Trophoblast cell (in vitro differentiated cells and primary cell): ENCODE measurements around the gene SURF1.

Experiments
- DNase-seq, 2 donors: peaks; one replicate each; pipeline ENCODE4 v3.0.0-alpha.2; 2016
- H2AFZ ChIP-seq: 2 replicates; pipeline ENCODE4 v1.6.1; 2013; ENCODE audit warnings: low read length, moderate library complexity, mild to moderate bottlenecking; ENCODE audit not compliant: insufficient read depth, poor library complexity
- H2AK5ac ChIP-seq: 2 replicates; pipeline ENCODE4 v1.6.1; 2013; ENCODE audit warnings: mild to moderate bottlenecking, low read length
- H2BK120ac ChIP-seq: 2 replicates; pipeline ENCODE4 v1.6.1; 2013; ENCODE audit warnings: low read length, mild to moderate bottlenecking, moderate library complexity; ENCODE audit not compliant: insufficient read depth, poor library complexity
- H2BK12ac ChIP-seq: 2 replicates; pipeline ENCODE4 v1.6.1; 2013; ENCODE audit warnings: mild to moderate bottlenecking, low read length, moderate library complexity
- H2BK5ac ChIP-seq: 2 replicates; pipeline ENCODE4 v1.6.1; 2013; ENCODE audit warnings: low read length, low read depth, moderate library complexity, mild to moderate bottlenecking; ENCODE audit not compliant: poor library complexity
- H3K14ac ChIP-seq: 2 replicates; pipeline ENCODE4 v1.6.1; 2013; ENCODE audit warnings: mild to moderate bottlenecking, low read length
- H3K18ac ChIP-seq: 2 replicates; pipeline ENCODE4 v1.6.1; 2013; ENCODE audit warnings: mild to moderate bottlenecking, low read length
- H3K23ac ChIP-seq: 2 replicates; pipeline ENCODE4 v1.6.1; 2013; ENCODE audit warnings: low read length
- H3K27ac ChIP-seq: 2 replicates; pipeline ENCODE4 v1.5.1; 2013; ENCODE audit warnings: low read depth, mild to moderate bottlenecking, inconsistent platforms, low read length, moderate library complexity
- H3K27me3 ChIP-seq: 2 replicates; pipeline ENCODE4 v1.6.1; 2013; ENCODE audit warnings: inconsistent platforms, mild to moderate bottlenecking, low read length, moderate library complexity; ENCODE audit not compliant: insufficient read depth
- H3K36me3 ChIP-seq, 2 experiments: 1 replicate in 1 of 2; 2 replicates in 1 of 2; pipeline ENCODE4 v1.6.1; 2013; ENCODE audit warnings: low read length in 2 of 2, mild to moderate bottlenecking in 2 of 2, moderate library complexity in 1 of 2; ENCODE audit not compliant: insufficient read depth in 2 of 2, control insufficient read depth in 1 of 2
- H3K4ac ChIP-seq: 2 replicates; pipeline ENCODE4 v1.6.1; 2013; ENCODE audit warnings: low read depth, mild to moderate bottlenecking, low read length, moderate library complexity
- H3K4me1 ChIP-seq, 2 experiments: 1 replicate in 1 of 2; 2 replicates in 1 of 2; pipeline ENCODE4 v1.6.1; 2013; ENCODE audit warnings: low read length in 2 of 2, mild to moderate bottlenecking in 2 of 2, moderate library complexity in 1 of 2; ENCODE audit not compliant: insufficient read depth in 2 of 2, control insufficient read depth in 1 of 2
- H3K4me2 ChIP-seq: 2 replicates; pipeline ENCODE4 v1.6.1; 2013; ENCODE audit warnings: inconsistent platforms, mild to moderate bottlenecking, low read length, moderate library complexity
- H3K4me3 ChIP-seq: 2 replicates; pipeline ENCODE4 v1.5.1; 2013; ENCODE audit warnings: mild to moderate bottlenecking, low read depth, low read length, inconsistent platforms
- H3K79me1 ChIP-seq: one replicate; pipeline ENCODE4 v1.6.1; 2013; ENCODE audit warnings: low read length
- H3K79me2 ChIP-seq: 2 replicates; pipeline ENCODE4 v1.6.1; 2013; ENCODE audit warnings: low read length, mild to moderate bottlenecking; ENCODE audit not compliant: control insufficient read depth, insufficient read depth, poor library complexity
- H3K9ac ChIP-seq: 2 replicates; pipeline ENCODE4 v1.6.1; 2013; ENCODE audit warnings: mild to moderate bottlenecking, low read length
- H3K9me3 ChIP-seq: 2 replicates; pipeline ENCODE4 v1.6.1; 2013; ENCODE audit warnings: low read depth, mild to moderate bottlenecking, control low read depth, inconsistent platforms, low read length; ENCODE audit not compliant: insufficient read depth
- H4K12ac ChIP-seq: 2 replicates; pipeline ENCODE4 v1.6.1; 2013; ENCODE audit warnings: low read depth, mild to moderate bottlenecking, low read length, moderate library complexity
- H4K8ac ChIP-seq: 2 replicates; pipeline ENCODE4 v1.6.1; 2013; ENCODE audit warnings: low read depth, mild to moderate bottlenecking, low read length, moderate library complexity
- H4K91ac ChIP-seq: one replicate; pipeline ENCODE4 v1.6.1; 2013; ENCODE audit warnings: low read depth, mild to moderate bottlenecking, low read length, moderate library complexity
- WGBS: extraction: QIAGEN DNeasy Blood & Tissue Kit; methylation state at CpG from one replicate; pipeline ENCODE4 v1.1.7; 2013; ENCODE audit warnings: missing lambda C conversion rate; ENCODE audit not compliant: insufficient read length, insufficient coverage; ENCODE audit errors: extremely low coverage; 5-methylcytosine and 5-hydroxymethylcytosine counted together

The SURF1 gene

GRCh38 chr9:133342570-133342969, 13.7 kb downstream of the SURF1 start:
- H3K23ac ChIP-seq = no peak overlapping the region
- H2BK120ac ChIP-seq = no peak overlapping the region
- peaks cover 3% of the 10 kb centered on the region for H3K79me2 ChIP-seq
- DNase-seq = no peak
- H2AK5ac ChIP-seq = no peak overlapping the region
- no peak overlapping the region for H2AFZ ChIP-seq
- H2BK12ac ChIP-seq = no peak overlapping the region
- no CpG with 5 or more reads among the region's 11 CpGs for WGBS
- no peaks in the 10 kb centered on the region for H3K27me3 ChIP-seq
- H2BK5ac ChIP-seq = no peak overlapping the region
- H3K79me1 ChIP-seq = peaks cover 3% of the 10 kb centered on the region
- H3K36me3 ChIP-seq = peaks cover 63 to 74% of the 10 kb centered on the region in 2 experiments
- no peak overlapping the region for H3K9ac ChIP-seq
- H3K4me3 ChIP-seq = no peak overlapping the region
- no peak overlapping the region for H4K8ac ChIP-seq
- no peak overlapping the region for H3K4me2 ChIP-seq
- H4K12ac ChIP-seq = no peak overlapping the region
- H3K4ac ChIP-seq = no peak overlapping the region
- H3K4me1 ChIP-seq = peaks cover 4 to 6% of the 10 kb centered on the region in 2 experiments
- H3K18ac ChIP-seq = no peak overlapping the region
- H4K91ac ChIP-seq = no peak overlapping the region
- H3K27ac ChIP-seq = no peak overlapping the region
- H3K14ac ChIP-seq = no peak overlapping the region
- peaks cover 1% of the 10 kb centered on the region for H3K9me3 ChIP-seq

- Histone ChIP-seq H3K79me1 (no peaks in the 10 kb centered on the region), H3K23ac (no peak overlapping the region), H3K27me3 (no peaks in the 10 kb centered on the region), H3K4me3 (no peak overlapping the region), H3K9ac (no peak overlapping the region), H3K79me2 (no peaks in the 10 kb centered on the region), H4K91ac (no peak overlapping the region), H2BK120ac (no peak overlapping the region), H3K18ac (no peak overlapping the region), H2AK5ac (no peak overlapping the region), H3K36me3 (peaks cover 63 to 74% of the 10 kb centered on the region in 2 experiments), H4K8ac (no peak overlapping the region), H3K4ac (no peak overlapping the region), H2BK5ac (no peak overlapping the region), H3K9me3 (peaks cover 1% of the 10 kb centered on the region), H3K14ac (no peak overlapping the region), H2BK12ac (no peak overlapping the region), H3K4me2 (no peak overlapping the region), H4K12ac (no peak overlapping the region), H3K27ac (no peak overlapping the region), H3K4me1 (peaks cover 4 to 6% of the 10 kb centered on the region in 2 experiments), H2AFZ (no peak overlapping the region)
- WGBS = no CpG with 5 or more reads among the region's 12 CpGs
- DNase-seq = no peak
Measured at GRCh38 chr9:133342069-133342406, 14.2 kb downstream of the SURF1 start.

GRCh38 chr9:133341369-133342068, 14.8 kb downstream of the SURF1 start:
- Histone ChIP-seq H3K4ac (no peak overlapping the region), H3K9ac (no peak overlapping the region), H3K27me3 (no peaks in the 10 kb centered on the region), H3K79me1 (no peaks in the 10 kb centered on the region), H3K14ac (no peak overlapping the region), H2BK120ac (no peak overlapping the region), H3K36me3 (peaks cover 63 to 74% of the 10 kb centered on the region in 2 experiments), H2AK5ac (no peak overlapping the region), H3K9me3 (peaks cover 1% of the 10 kb centered on the region), H3K4me1 (peaks cover 0 to 4% of the 10 kb centered on the region in 2 experiments), H4K8ac (no peak overlapping the region), H3K23ac (no peak overlapping the region), H2BK12ac (no peak overlapping the region), H4K12ac (no peak overlapping the region), H3K27ac (no peak overlapping the region), H2AFZ (no peak overlapping the region), H4K91ac (no peak overlapping the region), H3K4me3 (no peak overlapping the region), H2BK5ac (no peak overlapping the region), H3K18ac (no peak overlapping the region), H3K4me2 (no peak overlapping the region), H3K79me2 (no peaks in the 10 kb centered on the region)
- no peak for DNase-seq
- no CpG with 5 or more reads among the region's 15 CpGs for WGBS

- H2BK12ac ChIP-seq = no peak overlapping the region
- no peak overlapping the region for H3K14ac ChIP-seq
Measured at GRCh38 chr9:133340916-133341315, 15.4 kb downstream of the SURF1 start.

More at GRCh38 chr9:133340916-133341315, 15.4 kb downstream of the SURF1 start:
- Histone ChIP-seq H3K9me3 (peaks cover 1% of the 10 kb centered on the region), H3K4me2 (no peak overlapping the region), H2BK120ac (no peak overlapping the region), H3K79me1 (peaks cover 4% of the 10 kb centered on the region), H3K36me3 (peaks cover 62 to 68% of the 10 kb centered on the region in 2 experiments), H3K4ac (no peak overlapping the region), H3K79me2 (peaks cover under 1% of the 10 kb centered on the region), H4K8ac (no peak overlapping the region), H3K9ac (no peak overlapping the region), H2AK5ac (no peak overlapping the region), H3K18ac (no peak overlapping the region), H4K91ac (no peak overlapping the region), H3K27me3 (no peaks in the 10 kb centered on the region), H2AFZ (no peak overlapping the region), H3K4me1 (peaks cover 0 to 3% of the 10 kb centered on the region in 2 experiments), H3K23ac (no peak overlapping the region), H3K4me3 (no peak overlapping the region), H2BK5ac (no peak overlapping the region), H3K27ac (no peak overlapping the region), H4K12ac (no peak overlapping the region)
- WGBS = no CpG with 5 or more reads among the region's 13 CpGs
- no peak for DNase-seq
